HFFc6 (cell line): ENCODE data around the gene BRINP2. TPM values are rescaled to one million over a fixed set of nuclear protein-coding genes. Genes with fewer than 3 reads are reported as not detected.

Experiments
- DNase-seq: peaks from one replicate; pipeline ENCODE4 v3.0.0-alpha.2; 2018
- H3K27ac Mint-ChIP-seq: 2 replicates; pipeline ENCODE4 v1.8.0; 2020; ENCODE audit warnings: mild to moderate bottlenecking, mixed read lengths
- H3K27me3 Mint-ChIP-seq: 2 replicates; pipeline ENCODE4 v1.8.0; 2021; ENCODE audit warnings: mild to moderate bottlenecking, moderate library complexity, mixed read lengths; ENCODE audit not compliant: insufficient read depth
- H3K36me3 Mint-ChIP-seq: 2 replicates; pipeline ENCODE4 v1.8.0; 2021; ENCODE audit warnings: low read depth, mixed read lengths
- H3K4me1 Mint-ChIP-seq: 2 replicates; pipeline ENCODE4 v1.8.0; 2020; ENCODE audit warnings: low read depth, mixed read lengths
- H3K4me3 Mint-ChIP-seq: 2 replicates; pipeline ENCODE4 v1.8.0; 2020; ENCODE audit warnings: mild to moderate bottlenecking, moderate library complexity, mixed read lengths
- H3K9me3 Mint-ChIP-seq: 2 replicates; pipeline ENCODE4 v1.8.0; 2020; ENCODE audit warnings: mild to moderate bottlenecking, mixed read lengths
- CTCF ChIP-seq: fragments of 200-600 bp; sonication (generic); IDR thresholded peaks from 2 replicates; pipeline ENCODE4 v1.5.0; 2021; ENCODE audit warnings: antibody characterized with exemption, mild to moderate bottlenecking
- total RNA-seq, 6 experiments: library from RNA; stranded (reverse); fragmentation: NEBNext Ultra II Directional; extraction: Animal tissue kit (Norgen Biotek cat#: 25700); gene quantifications; 2 replicates in 1 of 6; 3 replicates in 5 of 6; pipeline ENCODE4 v1.2.3, GENCODE V29; 2021

Gene BRINP2
- total RNA-seq, 6 experiments from 2014 or later: not detected

- TF ChIP-seq CTCF: no peak
- Mint-ChIP-seq H3K27me3 (no peaks in the 10 kb centered on the region; the same call in none of the 2 replicates), H3K36me3 (no peaks in the 10 kb centered on the region), H3K27ac (no peak overlapping the region), H3K4me1 (no peaks in the 10 kb centered on the region), H3K4me3 (no peak overlapping the region), H3K9me3 (no peaks in the 10 kb centered on the region; the same call in 1 of the 2 replicates)
- DNase-seq: no peak
Measured at GRCh38 chr1:177223359-177223758, 52.6 kb downstream of the BRINP2 start.

GRCh38 chr1:177227978-177228692 is 57.4 kb downstream of the BRINP2 start:
- Mint-ChIP-seq H3K4me3 (no peak overlapping the region), H3K4me1 (no peaks in the 10 kb centered on the region), H3K36me3 (no peaks in the 10 kb centered on the region), H3K27me3 (peaks cover 2% of the 10 kb centered on the region), H3K27ac (no peak overlapping the region), H3K9me3 (no peaks in the 10 kb centered on the region; the same call in 1 of the 2 replicates)
- no peak for TF ChIP-seq CTCF
- no peak for DNase-seq

- no peak overlapping the region for H3K27ac Mint-ChIP-seq
- no peak for TF ChIP-seq CTCF
- no peaks in the 10 kb centered on the region for H3K36me3 Mint-ChIP-seq
- H3K27me3 Mint-ChIP-seq: peaks cover 2% of the 10 kb centered on the region
- H3K9me3 Mint-ChIP-seq: no peaks in the 10 kb centered on the region; the same call in 1 of the 2 replicates
- no peaks in the 10 kb centered on the region for H3K4me1 Mint-ChIP-seq
- no peak overlapping the region for H3K4me3 Mint-ChIP-seq
- no peak for DNase-seq
Measured at GRCh38 chr1:177228693-177229065, 57.9 kb downstream of the BRINP2 start.

- no peak overlapping the region for H3K4me3 Mint-ChIP-seq
- H3K27ac Mint-ChIP-seq: no peak overlapping the region
- H3K27me3 Mint-ChIP-seq: peaks cover 2% of the 10 kb centered on the region
- no peaks in the 10 kb centered on the region for H3K4me1 Mint-ChIP-seq
- DNase-seq: no peak
- TF ChIP-seq CTCF: no peak
- no peaks in the 10 kb centered on the region for H3K36me3 Mint-ChIP-seq
- H3K9me3 Mint-ChIP-seq: no peaks in the 10 kb centered on the region; the same call in 1 of the 2 replicates
Measured at GRCh38 chr1:177229781-177230180, 59.0 kb downstream of the BRINP2 start.

GRCh38 chr1:177230228-177231016 is 59.7 kb downstream of the BRINP2 start:
- peaks cover 2% of the 10 kb centered on the region for H3K27me3 Mint-ChIP-seq
- no peaks in the 10 kb centered on the region; the same call in 1 of the 2 replicates for H3K9me3 Mint-ChIP-seq

More at GRCh38 chr1:177230228-177231016, 59.7 kb downstream of the BRINP2 start:
- no peak for TF ChIP-seq CTCF
- Mint-ChIP-seq H3K4me1 (no peaks in the 10 kb centered on the region), H3K4me3 (no peak overlapping the region), H3K27ac (no peak overlapping the region), H3K36me3 (no peaks in the 10 kb centered on the region)
- no peak for DNase-seq
